Astrocyte (in vitro differentiated cells and primary cell): ENCODE data around the gene MAN1C1. TPM values are rescaled to one million over a fixed set of nuclear protein-coding genes. Genes with fewer than 3 reads are reported as not detected.

ENCODE experiments used
- DNase-seq: peaks from one replicate; pipeline ENCODE4 v3.0.0-alpha.2; 2010; ENCODE audit warnings: low read depth
- FAIRE-seq: peaks from 2 replicates; lab custom pipeline; 2011; peaks lifted over from hg19 to GRCh38; lab: Jason Lieb, UNC
- H2AFZ ChIP-seq: 2 replicates; pipeline ENCODE4 v1.6.0; 2012; ENCODE audit warnings: low read depth, low read length, inconsistent platforms
- H3K27ac ChIP-seq: 2 replicates; pipeline ENCODE4 v1.5.1; 2011; ENCODE audit warnings: low read depth, low read length, inconsistent platforms
- H3K27me3 ChIP-seq: 2 replicates; pipeline ENCODE4 v1.6.0; 2011; ENCODE audit warnings: low read length, inconsistent platforms; ENCODE audit not compliant: insufficient read depth
- H3K36me3 ChIP-seq: 2 replicates; pipeline ENCODE4 v1.5.1; 2011; ENCODE audit warnings: low read length, inconsistent platforms; ENCODE audit not compliant: insufficient read depth
- H3K4me1 ChIP-seq: 2 replicates; pipeline ENCODE4 v1.5.1; 2011; ENCODE audit warnings: low read length, inconsistent platforms; ENCODE audit not compliant: insufficient read depth
- H3K4me2 ChIP-seq: 2 replicates; pipeline ENCODE4 v1.6.0; 2012; ENCODE audit warnings: low read length, inconsistent platforms
- H3K4me3 ChIP-seq: 2 replicates; pipeline ENCODE4 v1.5.1; 2011; ENCODE audit warnings: low read depth, mild to moderate bottlenecking, low read length, inconsistent platforms; ENCODE audit not compliant: insufficient read depth
- H3K79me2 ChIP-seq: 2 replicates; pipeline ENCODE4 v1.6.0; 2012; ENCODE audit warnings: mild to moderate bottlenecking, low read length, inconsistent platforms; ENCODE audit not compliant: insufficient read depth
- H3K9ac ChIP-seq: 2 replicates; pipeline ENCODE4 v1.6.0; 2012; ENCODE audit warnings: mild to moderate bottlenecking, low read length, inconsistent platforms
- H3K9me3 ChIP-seq: 2 replicates; pipeline ENCODE4 v1.5.1; 2012; ENCODE audit warnings: low read depth, mild to moderate bottlenecking, low read length, inconsistent platforms; ENCODE audit not compliant: insufficient read depth
- H4K20me1 ChIP-seq: 2 replicates; pipeline ENCODE4 v1.6.0; 2012; ENCODE audit warnings: low read length, inconsistent platforms; ENCODE audit not compliant: insufficient read depth
- H3K27ac Mint-ChIP-seq: one replicate; pipeline ENCODE4 v1.8.0; 2021; ENCODE audit warnings: mild to moderate bottlenecking, mixed read lengths; ENCODE audit not compliant: unreplicated experiment
- H3K27me3 Mint-ChIP-seq: one replicate; pipeline ENCODE4 v1.8.0; 2021; ENCODE audit warnings: low read depth, mixed read lengths; ENCODE audit not compliant: unreplicated experiment
- H3K36me3 Mint-ChIP-seq: one replicate; pipeline ENCODE4 v1.8.0; 2021; ENCODE audit warnings: low read depth, mixed read lengths; ENCODE audit not compliant: unreplicated experiment
- H3K4me1 Mint-ChIP-seq: one replicate; pipeline ENCODE4 v1.8.0; 2021; ENCODE audit warnings: low read depth, mixed read lengths; ENCODE audit not compliant: unreplicated experiment
- H3K4me3 Mint-ChIP-seq: one replicate; pipeline ENCODE4 v1.8.0; 2021; ENCODE audit warnings: mild to moderate bottlenecking, moderate library complexity, mixed read lengths; ENCODE audit not compliant: unreplicated experiment
- H3K9me3 Mint-ChIP-seq: one replicate; pipeline ENCODE4 v1.8.0; 2021; ENCODE audit warnings: mild to moderate bottlenecking, mixed read lengths; ENCODE audit not compliant: unreplicated experiment
- EZH2 ChIP-seq: IDR thresholded peaks from 2 replicates; pipeline ENCODE4 v1.6.1; 2012; ENCODE audit warnings: mild to moderate bottlenecking, low read length, inconsistent platforms; ENCODE audit not compliant: insufficient read depth
- total RNA-seq: library from RNA; stranded (reverse); gene quantifications from 2 replicates; pipeline ENCODE4 v1.2.1, GENCODE V29; 2021
- TF ChIP-seq, protein P1 (sequence below): IDR thresholded peaks from 2 replicates; pipeline ENCODE4 v1.5.1; 2011; ENCODE audit warnings: low read depth, mild to moderate bottlenecking, inconsistent platforms, low read length, moderate library complexity; ENCODE audit not compliant: insufficient read depth

MAN1C1 gene
- total RNA-seq, 1 donor from 2014 or later = 0.86 TPM

DNA sequence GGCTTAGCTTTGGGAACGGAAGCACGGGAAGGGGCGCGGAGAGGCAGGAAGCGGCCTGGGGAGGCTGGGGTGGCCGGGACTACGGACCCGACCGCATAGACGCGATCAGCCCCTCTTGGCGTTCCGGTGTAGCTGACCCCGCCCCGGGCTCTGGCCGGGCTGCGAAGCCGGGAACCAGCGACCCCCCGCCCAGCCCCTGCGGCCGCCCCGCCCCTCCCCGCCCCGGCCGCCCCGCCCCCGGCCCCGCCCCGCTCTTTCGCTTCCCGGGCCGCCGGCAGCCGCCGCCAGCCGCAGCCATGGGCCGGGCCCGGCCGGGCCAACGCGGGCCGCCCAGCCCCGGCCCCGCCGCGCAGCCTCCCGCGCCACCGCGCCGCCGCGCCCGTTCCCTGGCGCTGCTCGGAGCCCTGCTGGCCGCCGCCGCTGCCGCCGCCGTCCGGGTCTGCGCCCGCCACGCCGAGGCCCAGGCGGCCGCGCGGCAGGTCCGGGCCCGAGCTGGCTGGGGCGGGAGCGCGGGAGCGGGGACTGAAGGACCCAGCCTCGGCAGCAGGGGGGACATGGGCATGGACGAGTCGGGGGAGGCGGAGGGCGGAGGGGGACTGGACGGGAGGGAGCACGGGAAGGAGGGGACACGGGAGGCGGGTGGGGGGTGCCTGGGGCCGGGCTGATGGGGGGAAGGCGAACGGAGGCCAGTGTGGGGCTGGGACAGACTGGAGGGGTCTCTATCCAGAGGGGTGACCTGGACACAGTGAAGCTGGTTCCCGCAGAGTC is 183.5 kb downstream of the MAN1C1 start, which contains the start of gene SELENON:
SELENON (plus strand) TSS at position 259 of the 768 bp plus-strand sequence; CDS start at position 297, 38 bp downstream.
- Mint-ChIP-seq H3K4me3 (peak within 1 kb of the TSS; percentile 87), H3K4me1 (peaks cover 15% of the 10 kb centered on the region), H3K27ac (peak within 1 kb of the TSS; percentile 47), H3K9me3 (no peaks in the 10 kb centered on the region), H3K36me3 (peaks cover 5% of the 10 kb centered on the region), H3K27me3 (peaks cover 5% of the 10 kb centered on the region)
- H3K79me2 ChIP-seq = peaks cover 15% of the 10 kb centered on the region
- peak within 1 kb of the TSS; percentile 64 for H3K4me3 ChIP-seq
- no peaks in the 10 kb centered on the region for H3K9me3 ChIP-seq
- H3K27me3 ChIP-seq = no peaks in the 10 kb centered on the region
- peak within 1 kb of the TSS; percentile 96 for H2AFZ ChIP-seq
- peaks cover 8% of the 10 kb centered on the region for H4K20me1 ChIP-seq
- DNase-seq = peak; percentile 48
- peaks cover 13% of the 10 kb centered on the region for H3K4me1 ChIP-seq
- FAIRE-seq = no peak
- H3K9ac ChIP-seq = peak within 1 kb of the TSS; percentile 86
- no peaks in the 10 kb centered on the region for H3K36me3 ChIP-seq
- peak within 1 kb of the TSS; percentile 51 for H3K27ac ChIP-seq
- H3K4me2 ChIP-seq = peak within 1 kb of the TSS; percentile 95
- no peak for TF ChIP-seq EZH2
- TF ChIP-seq, protein P1, sequence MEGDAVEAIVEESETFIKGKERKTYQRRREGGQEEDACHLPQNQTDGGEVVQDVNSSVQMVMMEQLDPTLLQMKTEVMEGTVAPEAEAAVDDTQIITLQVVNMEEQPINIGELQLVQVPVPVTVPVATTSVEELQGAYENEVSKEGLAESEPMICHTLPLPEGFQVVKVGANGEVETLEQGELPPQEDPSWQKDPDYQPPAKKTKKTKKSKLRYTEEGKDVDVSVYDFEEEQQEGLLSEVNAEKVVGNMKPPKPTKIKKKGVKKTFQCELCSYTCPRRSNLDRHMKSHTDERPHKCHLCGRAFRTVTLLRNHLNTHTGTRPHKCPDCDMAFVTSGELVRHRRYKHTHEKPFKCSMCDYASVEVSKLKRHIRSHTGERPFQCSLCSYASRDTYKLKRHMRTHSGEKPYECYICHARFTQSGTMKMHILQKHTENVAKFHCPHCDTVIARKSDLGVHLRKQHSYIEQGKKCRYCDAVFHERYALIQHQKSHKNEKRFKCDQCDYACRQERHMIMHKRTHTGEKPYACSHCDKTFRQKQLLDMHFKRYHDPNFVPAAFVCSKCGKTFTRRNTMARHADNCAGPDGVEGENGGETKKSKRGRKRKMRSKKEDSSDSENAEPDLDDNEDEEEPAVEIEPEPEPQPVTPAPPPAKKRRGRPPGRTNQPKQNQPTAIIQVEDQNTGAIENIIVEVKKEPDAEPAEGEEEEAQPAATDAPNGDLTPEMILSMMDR = no peak

DNA sequence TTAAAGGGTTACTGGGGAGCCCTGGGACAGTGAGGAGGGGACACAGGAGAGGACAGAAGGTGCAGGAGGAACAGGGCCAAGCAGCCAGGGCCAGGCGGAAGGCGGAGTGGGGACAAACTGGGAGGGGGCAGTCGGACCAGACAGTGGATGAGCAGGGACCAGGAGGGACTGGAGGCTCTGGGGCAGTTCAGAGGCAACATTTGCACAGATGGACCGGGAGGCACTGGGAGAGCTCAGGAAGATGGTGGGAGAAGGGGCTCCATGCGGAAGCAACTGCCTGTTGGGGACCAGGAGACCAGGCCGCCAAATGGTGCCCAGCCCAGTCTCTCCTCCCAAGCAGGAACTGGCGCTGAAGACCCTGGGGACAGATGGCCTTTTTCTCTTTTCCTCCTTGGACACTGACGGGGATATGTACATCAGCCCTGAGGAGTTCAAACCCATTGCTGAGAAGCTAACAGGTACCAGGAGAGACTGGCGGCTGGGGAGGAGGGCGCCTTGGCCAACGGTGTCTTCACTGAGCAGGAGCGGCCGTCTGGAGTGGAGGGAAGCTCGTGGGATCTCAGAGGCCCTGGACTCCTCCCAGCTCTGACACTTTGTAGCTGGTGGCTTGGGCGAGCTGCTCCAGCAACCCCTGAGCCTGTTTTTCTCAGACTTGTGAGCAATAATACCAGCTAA is 184.2 kb downstream of the MAN1C1 start:
- Mint-ChIP-seq H3K4me3 (peak overlapping the region; percentile 87), H3K4me1 (peaks cover 11% of the 10 kb centered on the region), H3K9me3 (no peaks in the 10 kb centered on the region), H3K27me3 (peaks cover 4% of the 10 kb centered on the region), H3K27ac (no peak overlapping the region), H3K36me3 (peaks cover 7% of the 10 kb centered on the region)
- DNase-seq (no peak), FAIRE-seq (no peak)
- H3K4me1 ChIP-seq = peaks cover 20% of the 10 kb centered on the region
- H3K9me3 ChIP-seq = no peaks in the 10 kb centered on the region
- H2AFZ ChIP-seq = peak overlapping the region; percentile 58
- H3K4me2 ChIP-seq = peak overlapping the region; percentile 95
- H3K27me3 ChIP-seq = no peaks in the 10 kb centered on the region
- H3K9ac ChIP-seq = peak overlapping the region; percentile 86
- peak overlapping the region; percentile 64 for H3K4me3 ChIP-seq
- peaks cover 15% of the 10 kb centered on the region for H4K20me1 ChIP-seq
- H3K79me2 ChIP-seq = peaks cover 15% of the 10 kb centered on the region
- no peak overlapping the region for H3K27ac ChIP-seq
- peaks cover 2% of the 10 kb centered on the region for H3K36me3 ChIP-seq
- TF ChIP-seq, protein P1 = no peak
- no peak for TF ChIP-seq EZH2
